IMR-90 (cell line): ENCODE results near the gene OTOR. TPM values are rescaled to one million over a fixed set of nuclear protein-coding genes. Genes with fewer than 3 reads are reported as not detected.

ENCODE experiments used
- ATAC-seq: fragments of 200-7000 bp; cut with Tn5 transposase; 2 replicates; pipeline ENCODE4 v1.9.1; 2020; ENCODE audit warnings: low read depth, mild to moderate bottlenecking, moderate library complexity
- BruUV-seq: library from RNA; stranded (reverse); fragments of 400-500 nt; replicated peaks from 2 replicates; lab custom pipeline; 2021; lab: Mats Ljungman, UMichigan
- CTCF ChIA-PET: fragments of 300-600 bp; formaldehyde crosslinking; extraction: SDS; loops from one replicate; lab custom pipeline; 2021; ENCODE audit warnings: antibody characterized with exemption; lab: Yijun Ruan, JAX
- POLR2A ChIA-PET: fragments of 300-600 bp; sonication (Branson Sonifier 250); formaldehyde crosslinking; loops from one replicate; lab custom pipeline; 2022; ENCODE audit warnings: antibody characterized with exemption; ENCODE audit not compliant: unreplicated experiment; lab: Charles Lee
- DNase-seq: peaks from one replicate; pipeline ENCODE4 v3.0.0; 2013
- H2AFZ ChIP-seq: replicated peaks from 2 replicates; pipeline ENCODE3; 2013; ENCODE audit warnings: low read length, mild to moderate bottlenecking; ENCODE audit not compliant: poor library complexity
- H2AK5ac ChIP-seq: 2 replicates; pipeline ENCODE4 v1.6.1; 2013; ENCODE audit warnings: low read depth, low read length, inconsistent platforms
- H2AK9ac ChIP-seq: replicated peaks from 2 replicates; pipeline ENCODE3; 2013; ENCODE audit warnings: mild to moderate bottlenecking, low read depth, low read length, moderate library complexity; ENCODE audit not compliant: poor library complexity
- H2BK120ac ChIP-seq: 2 replicates; pipeline ENCODE4 v1.6.1; 2013; ENCODE audit warnings: low read depth, low read length, inconsistent platforms
- H2BK15ac ChIP-seq: 3 replicates; pipeline ENCODE4 v1.6.1; 2013; ENCODE audit warnings: low read depth, low read length, inconsistent platforms
- H2BK20ac ChIP-seq: 2 replicates; pipeline ENCODE4 v1.6.1; 2013; ENCODE audit warnings: low read depth, mild to moderate bottlenecking, inconsistent platforms, low read length, moderate library complexity
- H2BK5ac ChIP-seq: 2 replicates; pipeline ENCODE4 v1.6.1; 2013; ENCODE audit warnings: mild to moderate bottlenecking, low read depth, low read length, inconsistent platforms; ENCODE audit not compliant: poor library complexity, severe bottlenecking
- H3K14ac ChIP-seq: replicated peaks from 2 replicates; pipeline ENCODE4 v1.6.1; 2013; ENCODE audit warnings: low read depth, low read length, inconsistent platforms
- H3K18ac ChIP-seq: 2 replicates; pipeline ENCODE4 v1.6.1; 2013; ENCODE audit warnings: low read depth, low read length, control low read depth
- H3K23ac ChIP-seq: 2 replicates; pipeline ENCODE4 v1.6.1; 2013; ENCODE audit warnings: low read depth, low read length, inconsistent platforms
- H3K27ac ChIP-seq: 2 replicates; pipeline ENCODE4 v1.5.1; 2013; ENCODE audit warnings: mild to moderate bottlenecking, control low read depth, low read length; ENCODE audit not compliant: insufficient read depth
- H3K27me3 ChIP-seq: 2 replicates; pipeline ENCODE4 v1.6.1; 2013; ENCODE audit warnings: low read length; ENCODE audit not compliant: control insufficient read depth, insufficient read depth
- H3K36me3 ChIP-seq: 2 replicates; pipeline ENCODE4 v1.6.1; 2013; ENCODE audit warnings: low read length, mixed read lengths; ENCODE audit not compliant: control insufficient read depth, insufficient read depth
- H3K4ac ChIP-seq: 2 replicates; pipeline ENCODE4 v1.6.1; 2013; ENCODE audit warnings: low read depth, low read length, inconsistent platforms
- H3K4me1 ChIP-seq: 2 replicates; pipeline ENCODE4 v1.6.1; 2013; ENCODE audit warnings: low read length, mixed read lengths; ENCODE audit not compliant: control insufficient read depth, insufficient read depth
- H3K4me2 ChIP-seq: 2 replicates; pipeline ENCODE4 v1.6.1; 2013; ENCODE audit warnings: low read depth, mild to moderate bottlenecking, control low read depth, low read length, moderate library complexity
- H3K4me3 ChIP-seq: 2 replicates; pipeline ENCODE4 v1.5.1; 2013; ENCODE audit warnings: low read depth, mild to moderate bottlenecking, control low read depth, low read length, moderate library complexity; ENCODE audit not compliant: insufficient read depth
- H3K56ac ChIP-seq: 2 replicates; pipeline ENCODE4 v1.6.1; 2013; ENCODE audit warnings: low read length, inconsistent platforms; ENCODE audit not compliant: insufficient read depth; ENCODE audit errors: extremely low read depth
- H3K79me1 ChIP-seq, 2 experiments: 2 replicates each; pipeline ENCODE4 v1.6.1; 2013; ENCODE audit warnings: low read length in 2 of 2, inconsistent platforms in 1 of 2, low read depth in 1 of 2
- H3K9ac ChIP-seq: 2 replicates; pipeline ENCODE4 v1.6.1; 2013; ENCODE audit warnings: low read depth, low read length, control low read depth
- H3K9me1 ChIP-seq: 2 replicates; pipeline ENCODE4 v1.6.1; 2013; ENCODE audit warnings: low read length, inconsistent platforms; ENCODE audit not compliant: insufficient read depth
- H3K9me3 ChIP-seq: 2 replicates; pipeline ENCODE4 v1.6.1; 2013; ENCODE audit warnings: low read length; ENCODE audit not compliant: control insufficient read depth, insufficient read depth
- H4K20me1 ChIP-seq: 2 replicates; pipeline ENCODE4 v1.6.1; 2013; ENCODE audit warnings: low read length, inconsistent platforms; ENCODE audit not compliant: insufficient read depth
- H4K5ac ChIP-seq: 2 replicates; pipeline ENCODE4 v1.6.1; 2013; ENCODE audit warnings: mild to moderate bottlenecking, low read depth, low read length, control low read depth
- H4K8ac ChIP-seq, 2 experiments: 2 replicates each; pipeline ENCODE4 v1.6.1; 2013; ENCODE audit warnings: low read depth in 2 of 2, low read length in 2 of 2, control low read depth in 1 of 2, inconsistent platforms in 1 of 2
- H4K91ac ChIP-seq: 2 replicates; pipeline ENCODE4 v1.6.1; 2013; ENCODE audit warnings: low read depth, low read length, inconsistent platforms; ENCODE audit not compliant: insufficient read depth
- BHLHE40 ChIP-seq: fragments of 150-350 bp; IDR thresholded peaks from 2 replicates; pipeline ENCODE4 v1.6.1; 2016; ENCODE audit warnings: mild to moderate bottlenecking, low read depth, low read length
- CEBPB ChIP-seq: IDR thresholded peaks from 2 replicates; pipeline ENCODE4 v1.6.1; 2012; ENCODE audit warnings: low read depth, low read length, improper control_type of control experiment
- CHD1 ChIP-seq: IDR thresholded peaks from 2 replicates; pipeline ENCODE4 v1.6.1; 2012; ENCODE audit warnings: low read depth, low read length, improper control_type of control experiment
- CTCF ChIP-seq: conservative IDR thresholded peaks from 2 replicates; pipeline ENCODE4 v1.5.1; 2012; ENCODE audit warnings: mild to moderate bottlenecking, low read depth, low read length, improper control_type of control experiment
- FOS ChIP-seq: fragments of 150-350 bp; IDR thresholded peaks from 2 replicates; pipeline ENCODE4 v1.6.1; 2016; ENCODE audit warnings: low read depth, low read length
- MAFK ChIP-seq: IDR thresholded peaks from 2 replicates; pipeline ENCODE4 v1.6.1; 2012; ENCODE audit warnings: low read depth, low read length, improper control_type of control experiment
- MAZ ChIP-seq: IDR thresholded peaks from 2 replicates; pipeline ENCODE4 v1.6.1; 2012; ENCODE audit warnings: low read depth, mild to moderate bottlenecking, low read length, improper control_type of control experiment, moderate library complexity, borderline replicate concordance
- MXI1 ChIP-seq: IDR thresholded peaks from 2 replicates; pipeline ENCODE4 v1.6.1; 2012; ENCODE audit warnings: low read depth, mild to moderate bottlenecking, low read length, moderate library complexity, borderline replicate concordance
- NFE2L2 ChIP-seq: fragments of 150-350 bp; IDR thresholded peaks from 2 replicates; pipeline ENCODE4 v1.6.1; 2016; ENCODE audit warnings: low read depth, mild to moderate bottlenecking, low read length
- POLR2A ChIP-seq: IDR thresholded peaks from 2 replicates; pipeline ENCODE4 v1.6.1; 2012; ENCODE audit warnings: mild to moderate bottlenecking, low read depth, low read length
- RAD21 ChIP-seq: IDR thresholded peaks from 2 replicates; pipeline ENCODE4 v1.6.1; 2012; ENCODE audit warnings: low read length, improper control_type of control experiment
- RCOR1 ChIP-seq: IDR thresholded peaks from 2 replicates; pipeline ENCODE4 v1.6.1; 2012; ENCODE audit warnings: mild to moderate bottlenecking, low read length, improper control_type of control experiment; ENCODE audit not compliant: insufficient replicate concordance
- RFX5 ChIP-seq: IDR thresholded peaks from 2 replicates; pipeline ENCODE4 v1.8.0; 2012; ENCODE audit warnings: low read depth, mild to moderate bottlenecking, low read length, moderate library complexity
- SMC3 ChIP-seq: fragments of 150-350 bp; IDR thresholded peaks from 2 replicates; pipeline ENCODE4 v1.6.1; 2016; ENCODE audit warnings: low read depth, mild to moderate bottlenecking, antibody characterized with exemption, low read length, moderate library complexity
- dilution Hi-C: fragments of 300-500 bp; cut with HindIII; formaldehyde crosslinking; loops from one replicate; pipeline ENCODE4 v1.14.3; 2018; ENCODE audit warnings: low sequenced_read_pairs; ENCODE audit not compliant: unreplicated experiment
- in situ Hi-C: fragments of 300-500 bp; cut with MboI; formaldehyde crosslinking; loops from 3 replicates; pipeline ENCODE4 v1.14.3; 2019; ENCODE audit warnings: low sequenced_read_pairs, inconsistent platforms, mixed read lengths
- intact Hi-C: fragments of 100-400 bp; cut with micrococcal nuclease; formaldehyde crosslinking; loops from 2 replicates; pipeline ENCODE4 v1.10.0; 2022
- polyA plus RNA-seq, 3 experiments: library from polyadenylated mRNA; depleted of rRNA; stranded (reverse); fragments of >200 nt; gene quantifications; 2 replicates each; pipeline ENCODE4 v1.2.3, GENCODE V29; 2012; ENCODE audit warnings: low replicate concordance in 1 of 3
- total RNA-seq: library from RNA; depleted of rRNA; stranded (reverse); fragments of >200 nt; gene quantifications from 2 replicates; pipeline ENCODE4 v1.2.3, GENCODE V29; 2012
- TF ChIP-seq, protein P1 (sequence below): fragments of 150-350 bp; IDR thresholded peaks from 2 replicates; pipeline ENCODE4 v1.6.1; 2016; ENCODE audit warnings: low read depth, mild to moderate bottlenecking, low read length, moderate library complexity, borderline replicate concordance
- TF ChIP-seq, protein P2 (sequence below): fragments of 150-350 bp; IDR thresholded peaks from 2 replicates; pipeline ENCODE4 v1.6.1; 2017; ENCODE audit warnings: mild to moderate bottlenecking, antibody characterized with exemption, low read length, low read depth

Gene OTOR
- total and polyA plus RNA-seq, 2 of the 4 experiments (the other 2 are of a cell fraction): not detected

DNA sequence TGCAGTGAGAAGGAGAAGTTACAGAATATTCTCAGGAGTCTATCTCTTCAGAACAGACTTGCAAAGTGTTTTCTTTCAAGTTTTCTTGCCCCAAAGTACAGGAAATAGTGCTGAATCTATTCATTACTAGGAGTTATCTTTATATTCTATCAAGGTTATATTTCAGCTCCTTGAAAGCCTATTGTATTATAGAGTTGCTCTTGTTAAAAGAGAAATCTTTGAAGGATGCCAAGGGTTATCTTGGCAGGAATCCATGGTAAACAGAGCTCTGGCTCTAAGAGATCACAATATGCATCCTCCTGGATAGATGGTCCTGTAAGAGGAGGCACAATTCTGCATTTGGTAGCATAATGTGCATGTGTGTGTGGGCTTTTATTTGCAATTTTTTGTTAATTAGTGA lies 39.6 kb upstream of the OTOR start:
- Histone ChIP-seq H2BK5ac (no peak overlapping the region), H3K27ac (no peak overlapping the region), H2BK20ac (no peak overlapping the region), H3K56ac (no peak overlapping the region), H3K4ac (no peak overlapping the region), H3K18ac (no peak overlapping the region), H2AFZ (no peak overlapping the region), H4K5ac (no peak overlapping the region), H3K36me3 (no peaks in the 10 kb centered on the region), H3K4me1 (no peaks in the 10 kb centered on the region), H3K4me2 (no peak overlapping the region), H2AK5ac (no peak overlapping the region), H3K9me3 (no peaks in the 10 kb centered on the region), H2BK15ac (no peak overlapping the region), H4K20me1 (no peaks in the 10 kb centered on the region), H2AK9ac (no peak overlapping the region), H3K9ac (no peak overlapping the region), H3K23ac (no peak overlapping the region), H4K8ac (no peak overlapping the region), H3K14ac (no peak overlapping the region), H3K4me3 (no peak overlapping the region), H3K27me3 (no peaks in the 10 kb centered on the region; the same call in none of the 2 replicates), H4K91ac (no peak overlapping the region), H3K79me1 (no peaks in the 10 kb centered on the region), H2BK120ac (no peak overlapping the region), H3K9me1 (no peaks in the 10 kb centered on the region)
- ATAC-seq: no peak
- dilution Hi-C loops (no loop called here), in situ Hi-C loops (no loop called here), intact Hi-C loops (no loop called here)
- DNase-seq: no peak
- ChIA-PET CTCF (no interaction called here), POLR2A (no interaction called here)
- no peak for TF ChIP-seq BHLHE40
- TF ChIP-seq CEBPB: no peak
- TF ChIP-seq POLR2A: no peak
- TF ChIP-seq NFE2L2: no peak
- TF ChIP-seq CHD1: no peak
- TF ChIP-seq MAFK: no peak
- TF ChIP-seq CTCF: no peak
- TF ChIP-seq RCOR1: no peak
- TF ChIP-seq SMC3: no peak
- TF ChIP-seq MAZ: no peak
- no peak for TF ChIP-seq MXI1
- no peak for TF ChIP-seq RAD21
- TF ChIP-seq, protein P1, sequence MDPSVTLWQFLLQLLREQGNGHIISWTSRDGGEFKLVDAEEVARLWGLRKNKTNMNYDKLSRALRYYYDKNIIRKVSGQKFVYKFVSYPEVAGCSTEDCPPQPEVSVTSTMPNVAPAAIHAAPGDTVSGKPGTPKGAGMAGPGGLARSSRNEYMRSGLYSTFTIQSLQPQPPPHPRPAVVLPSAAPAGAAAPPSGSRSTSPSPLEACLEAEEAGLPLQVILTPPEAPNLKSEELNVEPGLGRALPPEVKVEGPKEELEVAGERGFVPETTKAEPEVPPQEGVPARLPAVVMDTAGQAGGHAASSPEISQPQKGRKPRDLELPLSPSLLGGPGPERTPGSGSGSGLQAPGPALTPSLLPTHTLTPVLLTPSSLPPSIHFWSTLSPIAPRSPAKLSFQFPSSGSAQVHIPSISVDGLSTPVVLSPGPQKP: no peak
- TF ChIP-seq FOS: no peak
- TF ChIP-seq, protein P2, sequence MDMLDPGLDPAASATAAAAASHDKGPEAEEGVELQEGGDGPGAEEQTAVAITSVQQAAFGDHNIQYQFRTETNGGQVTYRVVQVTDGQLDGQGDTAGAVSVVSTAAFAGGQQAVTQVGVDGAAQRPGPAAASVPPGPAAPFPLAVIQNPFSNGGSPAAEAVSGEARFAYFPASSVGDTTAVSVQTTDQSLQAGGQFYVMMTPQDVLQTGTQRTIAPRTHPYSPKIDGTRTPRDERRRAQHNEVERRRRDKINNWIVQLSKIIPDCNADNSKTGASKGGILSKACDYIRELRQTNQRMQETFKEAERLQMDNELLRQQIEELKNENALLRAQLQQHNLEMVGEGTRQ: no peak
- TF ChIP-seq RFX5: no peak
- no TSS peak for BruUV-seq
